Right atrium auricular region (tissue), 2 donors: ENCODE data around the gene C16orf96. TPM values are rescaled to one million over a fixed set of nuclear protein-coding genes. Genes with fewer than 3 reads are reported as not detected.
A peak's percentile ranks its signal among the peaks of the same experiment; 100 is the strongest.

Experiments used
- DNase-seq: peaks from one replicate; pipeline ENCODE4 v3.0.0-alpha.2; 2019; ENCODE audit warnings: low spot score
- H3K27ac ChIP-seq, 2 donors: fragments of 200-600 bp; sonication (generic); 1 replicate in 1 of 2; 2 replicates in 1 of 2; pipeline ENCODE4 v1.5.1; 2016 to 2019
- H3K27me3 ChIP-seq, 2 donors: fragments of 200-600 bp; sonication (generic); one replicate each; pipeline versions ENCODE4 v1.5.1 to v1.6.0; 2017 to 2019
- H3K36me3 ChIP-seq: fragments of 200-600 bp; sonication (generic); one replicate; pipeline ENCODE4 v1.5.1; 2016
- H3K4me1 ChIP-seq, 2 donors: fragments of 200-600 bp; sonication (generic); one replicate each; pipeline versions ENCODE4 v1.5.1 to v1.6.0; 2017 to 2019
- H3K4me3 ChIP-seq, 2 donors: fragments of 200-600 bp; sonication (generic); 1 replicate in 1 of 2; 2 replicates in 1 of 2; pipeline ENCODE4 v1.5.1; 2017 to 2019; ENCODE audit warnings: mild to moderate bottlenecking in 1 of 2, moderate library complexity in 1 of 2
- H3K9me3 ChIP-seq, 2 donors: fragments of 200-600 bp; sonication (generic); one replicate each; pipeline ENCODE4 v1.5.1; 2019
- CTCF ChIP-seq, 2 donors: fragments of 200-600 bp; sonication (generic); IDR thresholded peaks; one replicate each; pipeline ENCODE4 v1.5.1; 2019; ENCODE audit warnings: antibody characterized with exemption in 2 of 2
- total RNA-seq, 2 donors: library from RNA; depleted of rRNA; stranded (reverse); fragments of >200 nt; gene quantifications; one replicate each; pipeline ENCODE4 v1.1.0, GENCODE V29; 2016

The C16orf96 gene
- total RNA-seq, 2 donors from 2014 or later = 0.24 TPM; not detected in 1

DNA sequence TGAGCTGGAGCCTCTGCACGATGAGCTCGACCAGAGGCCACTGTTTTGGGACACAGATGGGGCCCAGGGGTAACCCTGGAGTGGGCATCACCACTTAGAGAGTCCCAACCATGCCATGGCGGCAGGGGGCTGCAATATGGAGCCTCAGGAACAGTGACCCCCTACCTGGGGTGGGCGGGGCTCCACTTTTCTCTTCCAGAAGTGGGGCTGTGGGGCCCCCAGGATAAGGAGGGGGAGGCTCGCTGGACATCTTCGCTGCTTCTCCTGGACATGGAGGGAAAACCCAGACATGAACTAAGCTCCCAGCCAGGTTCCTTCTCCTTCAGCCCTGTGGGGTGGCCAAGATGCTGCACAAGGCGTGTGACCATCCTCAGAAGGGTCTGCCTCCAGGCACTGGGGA is 42.3 kb upstream of the C16orf96 start:
- Histone ChIP-seq H3K27me3 (no peaks in the 10 kb centered on the region), H3K9me3 (no peaks in the 10 kb centered on the region), H3K4me1 (peaks cover 0 to 56% of the 10 kb centered on the region in 2 donors), H3K36me3 (peaks cover 41% of the 10 kb centered on the region), H3K4me3 (no peak overlapping the region), H3K27ac (peak overlapping the region; percentile 54 to 60)
- TF ChIP-seq CTCF (IDR thresholded peaks at IDR 0.05) = no peak
- no peak for DNase-seq

- Histone ChIP-seq H3K36me3 (peaks cover 33% of the 10 kb centered on the region), H3K4me1 (peaks cover 0 to 56% of the 10 kb centered on the region in 2 donors), H3K9me3 (no peaks in the 10 kb centered on the region), H3K27me3 (no peaks in the 10 kb centered on the region), H3K27ac (peak overlapping the region; percentile 54 to 60), H3K4me3 (no peak overlapping the region)
- TF ChIP-seq CTCF (IDR thresholded peaks at IDR 0.05) = no peak
- no peak for DNase-seq
Observed at GRCh38 chr16:4514606-4515005, 41.5 kb upstream of the C16orf96 start.

GRCh38 chr16:4515611-4516233 is 40.4 kb upstream of the C16orf96 start:
- TF ChIP-seq CTCF (IDR thresholded peaks at IDR 0.05) = no peak
- H3K9me3 ChIP-seq = no peaks in the 10 kb centered on the region
- H3K27me3 ChIP-seq = no peaks in the 10 kb centered on the region
- no peak overlapping the region for H3K4me3 ChIP-seq
- peaks cover 22% of the 10 kb centered on the region for H3K36me3 ChIP-seq
- H3K4me1 ChIP-seq = peaks cover 0 to 55% of the 10 kb centered on the region in 2 donors
- peak overlapping the region; percentile 54 to 60 for H3K27ac ChIP-seq
- no peak for DNase-seq

DNA sequence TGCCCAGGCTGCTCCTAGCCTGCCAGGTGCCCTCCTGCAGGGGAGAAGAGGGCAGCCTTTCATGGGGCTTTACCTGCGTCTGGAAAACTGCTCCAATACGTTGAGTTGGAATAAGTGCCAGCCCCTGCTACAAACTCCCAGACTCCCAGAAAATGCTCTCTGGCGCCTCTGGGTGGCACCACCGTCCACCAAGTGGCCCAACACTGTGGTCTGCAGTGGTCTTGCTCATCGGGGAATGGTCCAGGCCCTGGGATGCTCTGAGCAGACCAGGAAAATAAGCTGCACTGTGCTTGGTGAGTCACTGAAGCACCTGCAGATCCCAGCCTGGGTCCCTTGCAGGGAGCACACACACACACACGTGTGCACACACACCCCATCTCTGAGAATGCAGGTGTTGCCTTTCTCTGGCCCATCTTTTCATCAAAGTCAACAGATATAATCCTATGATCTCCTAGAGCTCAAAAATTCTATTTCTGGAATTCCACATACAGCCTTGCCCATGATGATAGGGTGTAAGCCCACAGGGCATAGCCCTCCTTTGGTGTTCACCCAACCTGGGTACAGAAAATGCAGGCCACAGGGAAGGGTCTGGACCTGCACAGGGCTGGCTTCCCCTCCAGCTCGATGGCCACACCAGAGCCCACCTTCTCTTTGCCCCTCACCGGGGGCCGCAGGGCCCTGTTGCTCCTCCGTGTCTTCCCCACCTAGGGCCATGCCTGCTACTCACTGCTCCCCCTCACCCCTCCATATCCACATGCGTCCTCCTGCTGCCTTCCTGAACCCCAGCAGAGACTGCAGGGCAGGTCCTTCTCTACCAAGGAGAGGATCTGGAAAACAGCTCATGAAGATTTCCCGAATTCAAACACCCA is 38.1 kb upstream of the C16orf96 start:
- H3K36me3 ChIP-seq = peaks cover 12% of the 10 kb centered on the region
- no peaks in the 10 kb centered on the region for H3K9me3 ChIP-seq
- no peak for DNase-seq
- no peaks in the 10 kb centered on the region for H3K27me3 ChIP-seq
- no peak overlapping the region for H3K4me3 ChIP-seq
- peaks cover 0 to 46% of the 10 kb centered on the region in 2 donors for H3K4me1 ChIP-seq
- peak; percentile 33 to 63 for TF ChIP-seq CTCF (IDR thresholded peaks at IDR 0.05)
- H3K27ac ChIP-seq = no peak overlapping the region

DNA sequence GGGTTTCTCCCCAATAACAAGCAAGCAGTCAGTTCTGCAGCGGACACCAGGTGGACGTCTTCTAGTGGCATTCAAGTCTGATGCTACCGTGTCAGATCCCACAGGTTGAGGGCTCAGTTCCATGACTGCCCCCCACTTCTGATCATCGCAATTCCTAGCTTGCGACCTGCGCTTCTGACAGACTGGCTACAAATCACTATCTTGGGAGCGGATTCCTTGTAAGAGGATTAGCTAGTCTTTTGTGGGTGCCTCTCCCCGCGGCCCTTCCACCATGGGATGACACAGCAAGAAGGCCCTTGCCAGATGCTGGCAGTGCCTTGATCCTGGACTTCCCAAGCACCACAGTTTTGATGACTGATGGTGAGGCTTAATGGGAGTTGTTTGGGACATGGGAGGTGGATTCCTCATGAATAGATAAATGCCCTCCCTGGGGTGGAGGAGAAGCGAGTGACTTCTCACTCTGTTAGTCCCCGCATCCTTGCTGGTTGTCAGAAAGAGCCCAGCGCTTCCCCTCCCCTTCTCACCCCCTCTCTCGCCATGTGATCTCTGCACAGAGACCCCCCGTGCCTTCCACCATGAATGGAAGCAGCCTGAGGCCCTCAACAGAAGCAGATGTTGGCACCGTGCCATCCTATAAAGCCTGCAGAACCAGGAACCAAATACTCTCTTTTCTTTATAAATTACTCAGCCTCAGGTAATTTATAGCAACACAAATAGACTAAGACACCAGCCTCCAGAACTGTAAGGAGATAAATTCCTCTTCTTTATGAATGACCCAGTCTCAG is 36.7 kb upstream of the C16orf96 start:
- TF ChIP-seq CTCF (IDR thresholded peaks at IDR 0.05) = no peak
- H3K9me3 ChIP-seq = no peaks in the 10 kb centered on the region
- H3K36me3 ChIP-seq = no peaks in the 10 kb centered on the region
- peaks cover 0 to 44% of the 10 kb centered on the region in 2 donors for H3K4me1 ChIP-seq
- H3K4me3 ChIP-seq = no peak overlapping the region
- H3K27ac ChIP-seq = no peak overlapping the region
- no peaks in the 10 kb centered on the region for H3K27me3 ChIP-seq
- DNase-seq = no peak
